Keratinocyte (primary cell): Measurements from ENCODE around the gene CMYA5. TPM values are rescaled to one million over a fixed set of nuclear protein-coding genes. Genes with fewer than 3 reads are reported as not detected.

Experiments
- DNase-seq: peaks from one replicate; pipeline ENCODE4 v3.0.0-alpha.2; 2011; ENCODE audit warnings: low read depth, missing footprints, low spot score
- FAIRE-seq: peaks from 2 replicates; lab custom pipeline; 2011; peaks lifted over from hg19 to GRCh38; lab: Jason Lieb, UNC
- H2AFZ ChIP-seq: 2 replicates; pipeline ENCODE4 v1.6.0; 2012; ENCODE audit warnings: low read length, control low read depth, inconsistent platforms; ENCODE audit not compliant: control insufficient read depth
- H3K27ac ChIP-seq: 2 replicates; pipeline ENCODE4 v1.5.1; 2011; ENCODE audit warnings: low read length; ENCODE audit not compliant: control insufficient read depth, insufficient read depth
- H3K27me3 ChIP-seq: 3 replicates; pipeline ENCODE4 v1.6.0; 2011; ENCODE audit warnings: low read length; ENCODE audit not compliant: control insufficient read depth, insufficient read depth; ENCODE audit errors: extremely low read depth
- H3K36me3 ChIP-seq, 2 experiments: 2 replicates in 1 of 2; 3 replicates in 1 of 2; pipeline ENCODE4 v1.5.1; 2011; ENCODE audit warnings: low read length in 2 of 2, mild to moderate bottlenecking in 1 of 2; ENCODE audit not compliant: control insufficient read depth in 2 of 2, insufficient read depth in 2 of 2; ENCODE audit errors: extremely low read depth in 1 of 2
- H3K4me1 ChIP-seq: 3 replicates; pipeline ENCODE4 v1.5.1; 2011; ENCODE audit warnings: low read length; ENCODE audit not compliant: control insufficient read depth, insufficient read depth; ENCODE audit errors: extremely low read depth
- H3K4me2 ChIP-seq: 3 replicates; pipeline ENCODE4 v1.6.0; 2011; ENCODE audit warnings: low read depth, low read length; ENCODE audit not compliant: control insufficient read depth, insufficient read depth; ENCODE audit errors: extremely low read depth
- H3K4me3 ChIP-seq, 3 experiments: fragments of 200-600 bp in 1 of 3; sonication (generic) in 1 of 3; 2 replicates in 2 of 3; 3 replicates in 1 of 3; pipeline ENCODE4 v1.5.1; 2011 to 2016; ENCODE audit warnings: low read length in 3 of 3, mild to moderate bottlenecking in 3 of 3, control low read depth in 2 of 3, inconsistent platforms in 1 of 3, low read depth in 1 of 3, mixed read lengths in 1 of 3, mixed run types in 1 of 3, moderate library complexity in 1 of 3; ENCODE audit not compliant: control insufficient read depth in 2 of 3, insufficient read depth in 2 of 3; ENCODE audit errors: extremely low read depth in 1 of 3
- H3K79me2 ChIP-seq: 2 replicates; pipeline ENCODE4 v1.6.0; 2012; ENCODE audit warnings: low read length; ENCODE audit not compliant: control insufficient read depth, insufficient read depth
- H3K9ac ChIP-seq: 3 replicates; pipeline ENCODE4 v1.6.0; 2011; ENCODE audit warnings: low read length; ENCODE audit not compliant: control insufficient read depth, insufficient read depth; ENCODE audit errors: extremely low read depth
- H3K9me1 ChIP-seq: 3 replicates; pipeline ENCODE4 v1.6.0; 2011; ENCODE audit warnings: low read length; ENCODE audit not compliant: control insufficient read depth, insufficient read depth; ENCODE audit errors: extremely low read depth
- H3K9me3 ChIP-seq: 2 replicates; pipeline ENCODE4 v1.5.1; 2012; ENCODE audit warnings: low read depth, low read length; ENCODE audit not compliant: control insufficient read depth
- H4K20me1 ChIP-seq: 3 replicates; pipeline ENCODE4 v1.6.0; 2011; ENCODE audit warnings: low read length; ENCODE audit not compliant: control insufficient read depth, insufficient read depth; ENCODE audit errors: extremely low read depth
- CTCF ChIP-seq, 3 experiments: IDR thresholded peaks in 1 of 3; conservative IDR thresholded peaks in 1 of 3; optimal IDR thresholded peaks in 1 of 3; 2 replicates in 2 of 3; 3 replicates in 1 of 3; pipeline versions ENCODE3 to v1.5.1; 2011; ENCODE audit warnings: low read length in 3 of 3, mild to moderate bottlenecking in 3 of 3, moderate library complexity in 2 of 3, control low read depth in 1 of 3, inconsistent platforms in 1 of 3; ENCODE audit not compliant: insufficient read depth in 2 of 3; ENCODE audit errors: extremely low read depth in 1 of 3
- EZH2 ChIP-seq: IDR thresholded peaks from one replicate; pipeline ENCODE4 v1.6.1; 2012; ENCODE audit warnings: inconsistent platforms, mild to moderate bottlenecking, low read length, moderate library complexity
- dilution Hi-C: fragments of 300-500 bp; cut with MboI; formaldehyde crosslinking; loops from one replicate; pipeline ENCODE4 v1.7.0; 2020; ENCODE audit warnings: low sequenced_read_pairs; ENCODE audit not compliant: extremely low pct_ligation_motif_present
- polyA plus RNA-seq, 5 experiments: library from polyadenylated mRNA; depleted of rRNA in 3 of 5; stranded (reverse) in 3 of 5; stranded (forward) in 1 of 5; unstranded in 1 of 5; fragments of >200 nt; gene quantifications; 1 replicate in 1 of 5; 2 replicates in 3 of 5; 3 replicates in 1 of 5; pipeline versions ENCODE4 v1.2.1 to v1.2.3, GENCODE V29; 2011 to 2012; ENCODE audit warnings: missing spikeins in 2 of 5, low read depth in 1 of 5, low replicate concordance in 1 of 5

The CMYA5 gene
- polyA plus RNA-seq, 1 donor (not counting 4 experiments of a cell fraction or from before 2014, with no cell fraction given), result 0.25 TPM

DNA sequence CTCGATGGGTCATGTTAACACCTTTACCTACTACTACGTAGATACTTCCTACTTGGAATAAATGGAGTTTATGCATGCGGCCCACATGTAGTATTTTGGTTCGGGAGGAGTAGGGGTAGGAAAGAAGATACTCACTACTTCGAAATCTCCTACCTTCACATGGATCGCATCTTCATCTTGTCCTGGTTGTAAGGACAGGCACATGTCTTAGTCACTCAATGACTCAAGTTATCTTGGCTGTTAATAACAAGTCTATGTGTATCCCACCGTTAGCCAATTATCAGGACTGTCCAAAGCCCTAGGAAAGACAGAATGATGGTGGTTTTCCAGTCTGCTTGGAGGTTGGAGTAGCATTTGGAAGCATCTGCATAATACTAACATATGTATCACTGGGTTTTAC is 24.1 kb downstream of the CMYA5 start:
- Histone ChIP-seq H2AFZ (no peak overlapping the region), H3K27me3 (no peaks in the 10 kb centered on the region), H3K36me3 (no peaks in the 10 kb centered on the region), H3K4me2 (no peak overlapping the region), H3K27ac (no peak overlapping the region), H3K9me3 (no peaks in the 10 kb centered on the region), H3K4me1 (no peaks in the 10 kb centered on the region), H3K9me1 (no peaks in the 10 kb centered on the region), H3K79me2 (no peaks in the 10 kb centered on the region), H3K9ac (no peak overlapping the region), H3K4me3 (no peak overlapping the region), H4K20me1 (no peaks in the 10 kb centered on the region)
- TF ChIP-seq CTCF (optimal IDR thresholded peaks at IDR 0.05 in 1 of 3, IDR thresholded peaks at IDR 0.05 in 1 of 3, conservative IDR thresholded peaks at IDR 0.05 in 1 of 3; ENCODE audit: extremely low read depth in 1 of 3, insufficient read depth in 2 of 3, low read length in 3 of 3), result no peak
- TF ChIP-seq EZH2, result no peak
- DNase-seq (no peak), FAIRE-seq (no peak)
- dilution Hi-C loops, result no loop called here

DNA sequence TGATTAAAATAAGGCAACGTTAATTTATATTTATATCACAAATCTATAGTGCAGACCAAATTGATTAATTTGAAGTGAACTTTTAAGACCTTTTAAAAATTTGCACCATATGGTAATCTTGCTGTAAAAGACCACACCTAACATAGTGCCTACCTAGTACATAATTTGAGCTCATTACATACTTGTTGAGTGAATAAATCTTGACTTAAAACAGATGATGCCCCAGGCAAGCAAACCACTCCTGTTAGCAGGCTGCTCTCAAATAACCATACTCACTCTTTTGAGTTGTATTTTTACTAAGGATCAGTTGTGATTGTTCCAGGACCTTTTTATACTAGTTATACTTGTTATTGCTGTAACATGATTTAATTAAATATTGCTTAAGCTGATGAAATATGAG is 27.2 kb downstream of the CMYA5 start:
- H3K36me3 ChIP-seq, result no peaks in the 10 kb centered on the region
- no peaks in the 10 kb centered on the region for H3K9me1 ChIP-seq
- no peaks in the 10 kb centered on the region for H3K27me3 ChIP-seq
- dilution Hi-C loops, result no loop called here
- FAIRE-seq (no peak), DNase-seq (no peak)
- H4K20me1 ChIP-seq, result no peaks in the 10 kb centered on the region
- no peaks in the 10 kb centered on the region for H3K4me1 ChIP-seq
- H2AFZ ChIP-seq, result no peak overlapping the region
- H3K9me3 ChIP-seq, result no peaks in the 10 kb centered on the region
- no peak overlapping the region for H3K27ac ChIP-seq
- no peaks in the 10 kb centered on the region for H3K79me2 ChIP-seq
- no peak overlapping the region for H3K4me3 ChIP-seq
- no peak overlapping the region for H3K9ac ChIP-seq
- no peak overlapping the region for H3K4me2 ChIP-seq
- TF ChIP-seq CTCF (optimal IDR thresholded peaks at IDR 0.05 in 1 of 3, IDR thresholded peaks at IDR 0.05 in 1 of 3, conservative IDR thresholded peaks at IDR 0.05 in 1 of 3; ENCODE audit: extremely low read depth in 1 of 3, insufficient read depth in 2 of 3, low read length in 3 of 3), result no peak
